GM21786 (cell line): ENCODE measurements around the gene SND1.

Experiments used
- ATAC-seq: cut with Tn5 transposase; IDR thresholded peaks from one replicate; pipeline ENCODE4 v1.9.1; 2021; ENCODE audit not compliant: unreplicated experiment

Gene SND1

DNA sequence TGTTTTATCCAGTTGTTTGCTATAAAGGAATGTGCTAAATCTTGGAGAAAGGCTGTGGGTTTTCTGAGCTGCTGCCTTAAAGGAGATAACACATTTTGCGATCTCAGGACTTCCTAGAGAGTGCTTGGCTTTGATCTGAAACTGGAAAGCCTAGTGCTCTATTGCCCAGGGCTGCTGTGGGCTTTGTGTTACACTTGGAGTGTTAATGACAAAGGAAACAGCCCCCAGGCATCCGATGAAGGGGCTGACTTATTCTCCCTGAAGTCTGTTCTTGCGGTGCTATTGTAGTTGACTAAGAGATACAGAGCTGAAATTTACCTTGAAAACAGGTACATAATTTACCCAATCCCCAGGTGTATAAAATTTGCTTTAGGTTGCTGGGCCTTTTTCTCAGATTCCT, 74.5 kb downstream of the SND1 start:
- no peak for ATAC-seq

DNA sequence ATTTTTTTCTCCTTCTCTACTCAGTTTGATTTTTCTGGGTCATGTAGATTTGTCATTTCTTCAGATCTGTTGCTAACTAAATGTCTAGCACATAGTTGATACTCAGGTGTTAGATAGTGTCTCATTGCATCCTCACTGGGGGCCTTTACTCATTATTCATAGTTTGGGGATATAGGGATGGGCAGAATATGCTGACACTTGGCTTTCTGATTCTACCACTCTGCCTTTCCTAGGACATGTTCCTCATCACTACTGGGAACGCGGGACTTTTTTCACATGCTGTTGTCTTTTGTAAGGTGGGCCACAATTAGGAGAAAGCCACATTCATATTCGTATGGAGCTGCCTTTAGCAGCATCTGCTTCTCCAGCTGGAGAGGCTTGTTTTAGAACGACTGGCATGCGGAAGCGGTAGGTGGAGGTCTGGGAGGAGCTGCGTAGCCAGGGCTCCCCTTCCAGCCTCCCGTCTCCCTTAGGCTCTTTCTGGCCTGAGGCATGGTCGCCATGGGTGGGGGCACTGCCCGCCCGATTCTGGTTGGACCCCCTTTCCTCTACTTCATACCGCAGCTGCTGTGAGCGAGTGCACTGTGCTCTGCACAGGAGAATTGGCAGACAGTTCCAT, 78.8 kb downstream of the SND1 start:
- no peak for ATAC-seq

DNA sequence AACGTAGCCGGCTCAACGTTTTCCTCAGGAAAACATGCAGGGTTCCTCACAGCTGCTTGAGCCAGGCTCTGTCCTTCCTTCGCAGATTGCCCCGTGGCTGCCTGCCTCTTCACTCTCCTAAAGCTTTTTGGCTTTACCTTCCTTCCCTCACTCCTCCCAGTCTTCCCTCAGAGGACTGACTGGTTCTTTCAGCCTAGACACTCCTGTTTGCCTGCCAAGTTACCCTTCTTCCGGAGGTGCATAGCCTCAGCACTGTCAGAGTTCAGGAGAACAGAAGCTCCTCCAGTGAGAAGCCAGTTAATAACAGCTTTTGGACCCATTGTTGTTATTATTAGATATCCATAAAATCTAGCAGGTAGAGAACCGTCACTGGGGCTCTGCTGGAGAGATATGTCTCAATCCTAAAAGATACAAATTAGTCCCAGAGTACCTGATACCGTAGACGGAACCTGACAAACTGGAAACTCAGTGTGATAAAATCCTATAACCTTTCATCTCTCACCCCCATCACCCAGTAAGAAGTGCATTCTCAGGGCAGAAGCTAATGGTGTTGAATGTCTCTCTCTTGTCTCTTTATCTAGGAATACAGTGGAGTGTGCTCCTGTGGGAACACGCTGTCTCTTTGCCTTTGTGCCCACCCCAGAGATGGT, 79.6 kb downstream of the SND1 start:
- no peak for ATAC-seq

DNA sequence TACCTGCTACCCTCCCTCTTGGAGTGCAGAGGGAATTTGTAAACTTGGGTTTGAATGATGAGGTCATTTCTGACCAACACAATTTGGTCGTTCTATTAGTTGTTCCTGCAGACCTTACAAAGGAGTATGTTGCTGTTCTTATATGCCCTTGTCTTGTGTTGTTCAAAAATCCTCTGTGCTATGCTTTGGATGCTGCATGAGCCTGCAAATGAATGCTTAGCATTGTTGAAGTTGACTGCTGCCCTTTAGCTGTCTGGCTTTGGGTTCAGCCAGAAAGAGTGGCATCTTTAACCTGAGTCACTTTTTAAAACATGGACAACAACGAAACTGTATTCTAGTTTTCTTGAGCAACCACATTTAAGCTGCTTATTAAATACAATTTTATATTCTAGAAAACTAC, 80.3 kb downstream of the SND1 start:
- ATAC-seq, result no peak

DNA sequence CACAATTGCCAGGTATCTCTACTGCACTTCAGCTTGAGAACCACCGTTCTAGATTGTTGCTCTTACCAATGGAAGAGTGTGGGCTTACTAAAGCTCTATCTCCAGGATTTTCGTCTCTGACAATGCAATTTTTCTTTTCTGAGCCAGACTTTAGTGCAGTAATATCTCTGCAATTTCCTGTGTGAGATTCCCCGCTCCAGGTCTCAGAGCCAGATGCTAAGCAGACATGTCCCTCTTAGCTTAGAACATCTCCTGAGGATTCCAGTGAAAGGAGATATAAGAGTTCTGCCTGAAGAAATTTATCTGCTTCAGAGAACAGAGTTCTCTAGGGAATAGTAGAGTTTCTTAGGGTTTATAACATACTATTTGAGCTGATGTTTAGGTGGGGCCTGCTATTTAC, 82.0 kb downstream of the SND1 start:
- no peak for ATAC-seq

DNA sequence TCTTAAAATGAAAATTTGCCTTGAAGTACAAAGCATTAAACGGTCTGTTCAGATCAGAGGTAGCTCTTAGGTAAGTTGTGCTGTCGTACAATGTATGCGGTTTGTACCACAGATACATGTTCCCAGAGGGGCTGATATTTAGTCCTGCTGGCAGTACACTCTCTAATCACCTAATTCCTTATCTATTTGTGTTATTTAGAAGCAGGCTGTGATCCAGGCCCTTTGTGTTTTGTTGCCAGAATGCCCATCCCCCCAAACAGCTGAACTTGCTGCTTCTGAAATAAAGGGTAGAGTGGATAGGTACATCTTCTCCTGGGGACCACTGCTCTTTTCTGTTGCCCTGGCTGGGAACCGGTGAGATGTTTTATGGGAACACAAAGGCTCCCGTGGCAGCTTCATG, 84.5 kb downstream of the SND1 start:
- no peak for ATAC-seq

DNA sequence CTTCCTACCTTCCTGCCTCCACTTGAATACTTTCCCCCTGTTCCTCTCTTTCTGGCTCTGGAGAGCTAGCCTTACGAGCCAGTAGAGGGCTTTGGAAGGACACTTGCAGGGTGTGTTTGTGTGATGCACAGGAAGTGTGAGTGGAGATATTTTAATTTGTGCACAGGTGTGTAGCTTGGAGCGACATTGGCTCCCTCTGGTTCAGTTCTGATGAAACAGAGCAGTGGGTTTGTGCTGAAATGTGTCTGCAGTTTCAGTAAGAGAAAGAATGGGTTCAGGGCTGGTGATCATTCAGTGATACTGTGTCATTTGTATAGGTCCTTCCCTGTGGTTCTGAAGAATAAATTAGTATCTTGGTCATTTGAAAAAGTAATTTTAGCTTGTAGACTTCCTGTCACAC, 86.9 kb downstream of the SND1 start:
- no peak for ATAC-seq

DNA sequence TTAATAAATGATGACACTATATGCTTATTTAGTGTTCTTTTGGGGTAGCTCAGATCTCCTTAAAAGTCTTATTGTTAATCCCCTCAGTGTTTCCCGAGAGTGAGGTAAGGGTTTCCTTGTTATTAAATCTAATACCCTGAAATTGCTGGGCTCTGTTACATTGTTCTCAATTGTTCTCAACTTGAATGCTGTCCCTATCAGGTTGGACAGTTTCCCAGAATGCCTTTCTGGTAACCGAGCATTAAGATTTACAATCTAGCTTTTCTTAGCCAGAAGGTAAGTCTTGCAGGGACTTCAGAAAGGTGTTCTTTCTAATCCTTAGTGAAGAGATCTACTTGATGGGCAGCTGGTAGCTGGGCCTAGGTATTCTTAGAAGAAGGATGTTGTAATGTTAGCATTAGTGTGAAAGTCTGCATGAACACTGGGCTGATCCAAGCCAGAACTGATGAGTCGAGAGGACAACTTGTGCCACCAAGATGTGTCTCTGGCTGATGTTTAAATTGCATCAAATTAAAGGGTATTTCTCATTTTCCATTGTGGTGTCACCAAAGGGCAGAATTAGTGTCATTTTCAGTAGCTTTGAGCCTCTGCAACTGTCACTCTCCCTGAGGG, 89.9 kb downstream of the SND1 start:
- no peak for ATAC-seq

DNA sequence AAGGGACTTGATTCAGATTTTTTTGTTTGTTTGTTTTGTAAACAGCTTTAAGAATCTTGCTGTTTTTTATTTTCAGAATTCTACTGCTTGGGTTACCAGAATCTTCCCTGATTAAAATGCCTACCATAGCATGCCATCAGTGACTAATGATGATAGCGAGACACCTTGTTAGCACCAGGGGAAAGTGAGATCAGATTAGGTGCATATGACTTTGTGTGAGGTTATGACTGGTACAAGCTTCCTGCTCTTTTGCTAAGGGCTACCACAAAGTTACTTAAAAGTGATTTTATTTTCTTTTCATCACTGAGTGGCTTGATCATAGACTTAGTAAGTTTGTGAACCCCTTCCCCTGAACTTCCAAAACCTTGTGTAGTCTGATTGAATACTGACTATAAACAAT, 93.5 kb downstream of the SND1 start:
- ATAC-seq, result no peak

DNA sequence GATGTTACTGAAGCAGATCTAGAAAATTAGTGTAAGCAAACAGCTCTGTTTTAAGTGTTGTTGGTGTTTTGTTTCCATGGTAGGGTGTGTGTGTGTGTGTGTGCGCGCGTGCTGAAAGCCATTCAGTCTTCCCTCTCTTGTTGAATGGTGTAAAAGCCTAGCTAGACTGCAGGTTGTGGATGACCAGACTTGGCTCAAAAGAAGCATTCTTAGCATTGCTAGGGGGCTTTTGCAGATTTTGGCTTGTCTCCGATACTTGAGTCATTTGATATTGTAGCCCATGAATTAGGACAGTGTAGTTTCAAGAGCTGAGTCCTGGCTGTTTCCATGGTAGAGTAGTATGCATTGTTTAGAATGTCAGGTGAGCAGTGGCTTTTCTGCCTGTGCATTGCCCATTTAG, 99.1 kb downstream of the SND1 start:
- no peak for ATAC-seq

DNA sequence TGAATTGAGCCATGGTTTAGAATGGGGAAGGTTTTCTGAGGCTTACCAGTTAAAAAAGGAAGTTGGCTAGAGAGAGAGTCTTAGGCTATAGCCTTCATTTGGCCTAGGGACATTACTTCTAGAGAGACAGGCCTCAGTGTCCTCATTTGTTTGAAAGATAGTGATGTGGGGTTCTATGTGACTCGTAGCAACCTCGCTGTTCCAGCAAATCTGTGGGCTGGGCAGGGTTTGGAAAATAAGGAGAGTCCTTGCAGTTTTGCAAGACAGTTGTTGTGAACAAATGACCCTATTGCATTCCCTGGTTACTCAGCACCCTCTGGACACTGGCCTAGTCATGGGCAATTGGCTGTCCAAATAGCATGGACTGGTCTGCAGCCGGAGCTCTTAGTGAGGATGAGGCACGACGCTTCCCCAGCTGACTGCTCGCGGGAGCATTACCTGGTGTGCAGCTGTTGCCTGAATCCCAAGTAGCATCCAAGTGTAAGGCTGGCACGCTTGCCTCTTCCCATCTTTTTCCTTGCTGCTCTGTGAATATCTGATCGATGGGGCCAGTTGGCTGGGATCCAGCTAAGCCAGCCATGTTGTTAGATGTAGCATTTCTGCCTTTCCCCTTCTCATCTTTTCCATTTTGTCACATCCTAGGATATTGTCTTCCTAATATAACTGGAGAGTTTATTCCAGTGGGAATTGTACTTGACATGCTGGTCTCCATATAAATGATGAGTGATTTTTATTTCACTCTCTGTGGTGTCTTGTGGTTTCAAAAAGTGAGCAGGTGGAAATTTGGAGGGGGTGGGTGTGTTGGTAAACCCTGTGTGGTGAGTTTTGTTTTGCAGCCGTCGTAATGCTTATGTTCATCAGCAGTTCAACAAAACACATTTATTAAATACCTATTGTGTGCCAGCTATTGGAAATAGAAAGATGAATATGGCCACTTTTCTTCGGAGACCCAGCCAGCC, 99.8 kb downstream of the SND1 start:
- no peak for ATAC-seq

DNA sequence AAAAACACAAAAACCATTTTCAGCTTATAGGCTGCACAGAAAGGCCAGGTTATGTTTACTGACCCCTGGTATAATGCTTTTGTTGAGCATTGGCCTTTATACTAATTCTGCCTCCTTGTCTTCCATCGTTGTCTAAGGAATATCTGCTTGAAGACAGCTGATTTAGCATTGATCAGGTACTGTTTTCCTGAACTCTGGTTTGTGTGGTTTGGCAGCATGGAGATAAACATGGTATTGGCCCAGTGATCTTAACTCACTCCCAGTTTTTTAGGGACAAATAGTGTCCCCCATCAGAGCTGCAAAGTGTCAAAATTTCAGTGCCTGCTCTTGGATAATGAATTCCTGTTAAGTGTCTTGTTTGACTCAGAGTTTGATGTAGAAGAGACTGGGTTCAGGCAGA, 100.8 kb downstream of the SND1 start:
- no peak for ATAC-seq

DNA sequence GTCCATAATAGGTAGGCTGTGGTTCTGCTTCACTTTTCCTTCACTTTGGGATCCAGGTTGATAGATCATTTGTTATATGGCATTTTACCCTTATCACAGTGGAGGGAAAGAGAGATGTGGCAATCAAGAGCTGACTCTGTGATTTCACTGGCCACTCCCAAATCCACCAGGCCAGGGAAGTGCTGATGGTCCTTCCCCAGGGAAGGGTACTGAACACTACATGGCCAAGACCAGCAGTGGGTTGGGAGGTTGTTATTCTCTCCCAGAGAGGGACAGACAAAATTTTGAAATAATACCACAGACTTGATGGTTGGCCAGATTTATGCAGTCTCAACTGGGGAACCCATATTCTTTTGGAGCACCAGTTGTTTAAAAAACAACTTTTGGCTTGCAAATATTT, 102.5 kb downstream of the SND1 start:
- ATAC-seq, result no peak

DNA sequence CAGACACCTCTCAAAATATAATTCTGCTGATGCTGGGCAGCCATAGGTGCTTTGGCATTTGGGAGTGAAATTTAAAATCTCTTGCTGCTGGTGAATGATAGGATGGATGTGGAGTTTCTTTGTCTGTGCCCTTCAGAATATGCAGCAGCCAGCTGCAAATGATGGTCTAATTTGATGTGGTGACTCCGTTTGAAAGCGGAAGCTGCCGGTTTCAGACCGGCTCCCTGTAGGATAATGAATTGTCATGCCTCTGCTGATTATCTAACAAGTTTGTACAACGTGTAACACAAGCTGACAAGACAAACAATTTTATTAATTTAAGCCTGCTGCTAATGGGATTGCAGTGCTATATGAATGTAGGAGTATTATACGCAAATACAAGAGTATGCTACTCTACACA, 103.5 kb downstream of the SND1 start:
- no peak for ATAC-seq

DNA sequence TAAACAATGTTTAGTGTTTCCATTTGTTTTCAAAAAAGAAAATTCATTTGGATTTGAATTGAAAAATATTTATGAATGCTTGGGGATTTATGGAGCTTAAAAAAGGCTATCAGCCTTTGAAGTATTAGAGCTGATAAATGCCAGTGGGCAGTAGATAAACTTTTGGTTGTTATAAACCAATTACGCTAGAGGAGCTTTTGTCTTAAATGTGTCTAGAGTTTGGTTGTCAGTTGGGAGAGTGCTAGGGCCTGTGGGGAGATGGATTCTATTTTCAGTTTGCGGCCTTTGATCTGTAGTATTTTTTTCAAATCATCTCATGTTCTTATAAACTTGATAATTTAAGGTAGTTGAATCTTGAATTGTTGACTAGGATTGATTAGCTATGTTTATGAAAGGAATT, 104.0 kb downstream of the SND1 start:
- no peak for ATAC-seq

DNA sequence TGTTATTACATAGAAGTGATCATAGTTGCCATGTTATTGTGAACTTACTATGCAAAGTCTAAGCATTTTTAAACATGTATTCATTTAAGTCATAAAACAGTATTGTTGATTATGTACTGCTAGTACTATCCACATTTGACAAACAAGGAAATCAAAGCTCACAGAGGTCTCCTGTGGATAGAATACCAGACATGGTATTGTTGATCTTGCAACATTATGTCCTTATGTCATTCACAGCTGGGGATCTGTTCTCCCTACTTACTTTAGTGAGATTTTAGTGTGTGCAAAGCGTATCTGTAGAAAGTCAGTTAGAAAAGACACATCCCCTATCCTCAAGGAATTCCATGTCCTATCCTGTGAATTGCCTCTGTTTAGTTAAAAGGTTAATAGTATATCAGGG, 106.1 kb downstream of the SND1 start:
- ATAC-seq, result no peak

DNA sequence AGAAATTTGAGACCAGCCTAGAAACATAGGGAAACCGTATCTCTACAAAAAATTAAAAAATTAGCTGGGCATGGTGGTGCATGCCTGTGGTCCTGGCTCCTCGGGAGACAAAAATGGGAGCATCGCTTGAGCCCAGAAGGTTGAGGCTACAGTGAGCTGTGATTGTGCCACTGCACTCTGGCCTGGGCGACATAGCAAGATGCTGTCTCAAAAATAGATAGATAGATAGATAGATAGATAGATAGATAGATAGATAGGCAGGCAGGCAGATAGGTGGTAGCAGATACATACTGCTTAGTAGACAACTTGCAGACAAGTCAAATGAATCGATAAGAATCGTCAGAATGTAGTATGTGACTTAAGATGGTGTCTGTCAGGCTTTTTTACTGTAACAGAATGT, 106.9 kb downstream of the SND1 start:
- ATAC-seq, result no peak

DNA sequence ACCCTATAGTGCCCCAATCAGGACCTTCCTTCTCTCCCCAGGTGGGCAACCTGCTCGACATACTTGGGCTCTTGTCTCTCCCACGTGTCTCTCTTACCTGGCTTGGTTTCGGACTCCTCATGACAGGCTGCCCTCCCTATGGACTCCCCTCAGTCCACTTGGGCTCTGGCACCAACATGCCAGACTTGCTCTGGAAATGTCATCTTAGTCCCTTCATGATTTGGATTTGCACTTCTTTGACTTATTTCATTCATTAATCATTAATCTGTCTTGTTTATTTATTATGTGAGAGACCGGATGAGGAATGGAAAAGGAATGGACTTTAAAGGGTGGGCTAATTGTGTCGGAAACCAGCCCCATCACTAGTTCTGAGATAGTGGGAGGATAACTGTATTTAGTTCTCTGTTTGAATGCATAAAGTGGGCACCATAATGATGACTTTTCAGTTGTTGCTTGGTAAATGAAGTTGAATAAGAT, 108.0 kb downstream of the SND1 start:
- ATAC-seq, result no peak

DNA sequence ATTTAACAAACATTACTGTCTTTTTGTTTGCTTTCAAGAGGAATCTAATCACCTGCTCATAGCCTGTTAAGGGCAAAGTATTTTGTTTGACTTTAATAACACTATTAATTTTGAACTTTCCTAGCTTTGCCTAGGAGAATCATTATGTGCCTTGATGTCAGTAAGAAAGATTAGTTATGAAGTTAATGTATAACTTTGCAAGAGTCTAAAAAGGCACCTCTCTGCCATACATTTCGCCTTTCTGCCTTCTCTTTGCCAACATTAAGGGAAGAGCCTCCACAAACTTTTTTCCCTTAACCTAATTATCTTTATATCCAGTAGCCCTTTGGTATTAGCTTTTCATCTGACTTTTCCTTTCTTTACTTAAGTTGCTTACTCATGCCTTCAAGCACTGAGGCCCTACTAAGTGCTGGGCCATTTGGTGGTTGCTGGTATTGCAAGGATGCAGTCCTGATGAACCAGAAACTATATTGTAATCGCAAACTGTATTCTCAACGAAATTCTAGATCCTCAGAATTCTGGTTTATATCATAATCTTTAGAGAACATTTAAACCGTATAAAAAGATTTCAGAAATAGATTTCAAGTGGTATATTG, 108.5 kb downstream of the SND1 start:
- ATAC-seq, result no peak

DNA sequence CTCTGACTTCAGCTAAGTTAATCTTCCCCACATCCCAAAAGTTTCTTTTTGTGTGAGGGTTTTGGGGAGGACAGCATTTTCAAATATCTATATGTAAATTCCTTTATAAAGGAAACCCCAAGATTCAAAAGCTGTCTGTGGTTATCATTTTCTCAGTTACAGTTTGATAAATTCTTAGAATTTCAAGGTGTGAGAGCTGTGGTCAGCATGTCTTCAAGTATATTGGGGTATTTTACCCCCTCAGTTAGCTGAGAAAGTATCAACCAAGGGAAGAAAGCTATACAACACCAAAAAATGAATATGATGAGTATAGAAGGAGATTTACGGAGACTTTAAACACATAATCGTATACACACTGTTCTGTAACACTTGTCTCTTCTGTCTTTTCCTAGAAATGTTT, 109.2 kb downstream of the SND1 start:
- no peak for ATAC-seq

DNA sequence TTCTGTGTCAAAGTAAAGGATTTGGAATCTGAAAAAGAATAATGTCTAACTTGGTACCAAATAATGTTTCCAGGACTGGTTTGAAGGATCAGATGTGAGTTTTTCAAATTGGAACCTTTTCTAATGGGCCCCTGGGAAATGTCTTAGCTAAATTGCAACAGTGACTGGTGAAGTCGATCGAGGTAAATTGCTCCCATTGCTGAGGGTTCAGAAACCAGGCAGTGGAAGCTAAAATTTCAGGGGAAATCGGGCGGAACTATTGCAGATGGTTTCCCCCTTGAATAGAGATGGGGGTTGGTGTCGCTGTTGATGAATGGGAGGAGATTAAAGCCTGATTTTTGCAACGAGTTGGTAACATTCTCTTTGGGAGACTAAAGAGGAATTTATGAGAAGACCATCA, 112.7 kb downstream of the SND1 start:
- no peak for ATAC-seq
